Measurements from ENCODE around the gene DLK1. TPM values are rescaled to one million over a fixed set of nuclear protein-coding genes. Genes with fewer than 3 reads are reported as not detected.

Gene DLK1
- polyA plus RNA-seq, 3 donors, result 13.0 to 17.6 (median 15.2) TPM

DNA sequence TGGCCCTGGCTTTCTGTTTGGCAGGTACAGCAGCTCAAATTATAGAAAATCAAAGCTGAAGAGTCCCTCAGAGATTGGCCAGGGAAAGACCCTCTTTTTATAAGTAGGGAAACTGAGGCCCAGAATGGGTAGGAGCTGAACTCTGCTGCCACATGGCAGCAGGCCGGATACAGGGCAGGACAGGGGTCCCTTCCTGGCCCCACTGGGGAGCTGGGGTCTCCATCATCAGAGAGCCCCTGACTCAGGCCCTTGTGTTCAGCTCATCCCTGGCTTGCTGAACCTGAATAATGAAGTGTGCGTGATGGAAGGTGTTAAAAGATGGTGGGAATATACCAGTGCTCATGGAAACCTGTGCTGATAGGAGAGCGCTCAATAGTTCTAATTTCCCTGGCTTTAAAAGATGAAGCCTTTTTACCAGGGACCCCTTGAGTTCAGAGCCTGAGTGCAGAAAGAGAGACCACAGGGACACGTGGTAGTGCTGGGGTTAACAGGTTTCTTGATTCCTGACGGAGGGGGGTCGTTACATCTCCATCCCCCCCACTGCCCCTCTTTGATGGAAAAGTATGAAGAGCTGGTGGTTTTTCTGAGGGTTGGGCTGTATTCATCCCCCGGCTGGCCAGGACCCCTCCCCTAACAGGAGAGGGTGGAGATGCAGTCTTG is 4.4 kb downstream of the DLK1 start:
- no peak for DNase-seq

DNA sequence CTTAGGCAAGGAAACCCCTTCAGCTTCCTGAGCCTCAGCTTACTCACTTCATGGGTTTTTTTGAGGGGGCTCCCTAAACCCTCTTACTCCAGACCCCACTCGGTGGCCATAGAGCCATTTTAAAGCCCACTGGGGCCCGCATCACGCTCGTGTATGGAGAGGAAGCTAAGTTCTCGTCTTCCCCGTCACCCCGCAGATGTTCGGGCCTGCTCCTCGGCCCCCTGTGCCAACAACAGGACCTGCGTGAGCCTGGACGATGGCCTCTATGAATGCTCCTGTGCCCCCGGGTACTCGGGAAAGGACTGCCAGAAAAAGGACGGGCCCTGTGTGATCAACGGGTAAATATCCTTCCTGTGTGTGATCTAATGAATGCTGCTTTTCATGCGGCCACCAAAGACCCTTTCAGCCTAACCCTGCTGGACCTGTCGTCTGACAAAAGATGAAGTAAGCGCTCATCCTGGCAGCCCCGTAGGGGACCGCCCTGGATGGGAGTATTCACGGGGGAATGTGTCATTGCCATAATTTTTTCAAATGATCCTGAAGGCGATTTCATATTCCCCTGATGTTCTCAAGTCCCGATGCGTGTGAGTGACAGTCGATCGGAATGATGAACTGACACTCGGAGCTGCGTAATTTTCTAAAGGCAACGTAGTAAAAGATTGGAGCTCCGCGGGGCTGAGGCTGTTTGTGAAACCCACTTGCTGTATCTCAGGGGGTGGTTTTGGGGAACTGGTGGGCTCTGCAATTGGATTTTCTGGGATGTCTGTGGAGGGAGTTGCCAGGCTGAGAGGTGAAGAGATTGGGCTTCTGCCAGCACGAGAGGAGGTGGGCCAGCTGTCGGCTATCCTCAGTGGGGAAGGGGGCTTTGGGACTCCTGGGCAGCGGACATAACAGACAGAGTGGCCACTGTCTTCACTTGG is 5.4 kb downstream of the DLK1 start:
- no peak for DNase-seq

- no peak for DNase-seq
Measured at GRCh38 chr14:100732766-100733100, 6.0 kb downstream of the DLK1 start.

DNA sequence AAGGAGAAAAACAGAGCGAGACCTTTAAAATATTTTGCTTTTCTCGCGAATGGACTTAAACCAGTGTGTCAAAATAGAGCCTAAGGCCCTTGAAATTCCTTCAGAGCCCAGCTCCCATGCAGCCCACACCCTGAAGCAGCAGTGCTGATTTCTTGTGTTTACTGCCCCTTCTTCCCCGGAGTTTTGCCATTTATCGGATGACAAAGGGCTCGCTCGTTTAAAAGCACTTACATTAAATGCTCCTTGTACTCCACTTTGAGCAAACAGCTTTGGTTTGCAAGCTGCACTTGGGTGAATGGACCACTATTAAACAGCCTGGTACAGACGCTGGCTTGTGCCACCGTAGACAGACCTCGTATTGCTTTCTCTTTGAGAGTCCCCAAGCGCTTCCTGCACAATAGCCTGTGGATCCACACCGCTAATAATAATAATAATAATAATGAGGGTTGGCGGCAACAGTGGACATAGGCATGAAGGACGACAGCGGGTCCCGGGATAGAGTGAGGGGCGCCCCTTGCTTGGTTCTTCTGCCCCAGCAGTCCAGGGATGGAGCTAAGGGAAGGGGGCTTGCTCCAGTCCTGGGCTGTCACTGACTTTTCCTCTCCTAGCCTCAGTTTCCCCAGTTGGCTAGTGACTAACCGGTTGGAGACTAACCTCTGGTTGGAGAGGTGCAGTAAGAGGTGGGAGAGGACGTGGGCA is 6.6 kb downstream of the DLK1 start:
- DNase-seq, result no peak

GRCh38 chr14:100734031-100734990 is 7.6 kb downstream of the DLK1 start:
- no peak for DNase-seq

- DNase-seq, result no peak
Measured at GRCh38 chr14:100735271-100735670, 8.6 kb downstream of the DLK1 start.

- DNase-seq, result no peak
Measured at GRCh38 chr14:100736269-100737180, 9.8 kb downstream of the DLK1 start.

- no peak for DNase-seq
Measured at GRCh38 chr14:100737526-100737925, 10.8 kb downstream of the DLK1 start.

DNA sequence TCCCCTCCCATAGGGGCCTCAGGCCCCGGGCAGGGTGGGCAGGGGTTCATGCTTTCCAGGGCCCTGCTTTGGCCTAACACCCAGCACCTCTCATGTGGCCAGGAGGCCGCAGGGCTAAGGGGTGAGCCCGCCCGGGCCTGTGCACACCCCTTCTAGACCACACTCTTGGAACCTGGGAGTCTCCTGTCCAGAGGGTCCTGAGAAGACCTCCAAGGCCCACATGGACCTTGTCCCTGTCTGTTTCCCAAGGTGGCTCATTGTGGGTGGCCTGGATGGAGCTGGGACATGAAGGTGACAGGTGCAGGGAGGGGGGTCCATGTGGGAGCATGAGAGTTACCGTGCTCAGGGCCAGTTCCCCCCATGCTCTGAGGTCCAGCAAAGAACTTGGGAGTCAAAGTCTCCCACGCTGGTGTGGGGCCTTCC is 11.6 kb downstream of the DLK1 start:
- DNase-seq, result no peak

- no peak for DNase-seq
Measured at GRCh38 chr14:100738704-100739131, 12.0 kb downstream of the DLK1 start.

- no peak for DNase-seq
Measured at GRCh38 chr14:100739306-100739705, 12.6 kb downstream of the DLK1 start.

GRCh38 chr14:100740196-100740825 is 13.6 kb downstream of the DLK1 start:
- no peak for DNase-seq

- DNase-seq, result no peak
Measured at GRCh38 chr14:100740929-100741328, 14.2 kb downstream of the DLK1 start.

- no peak for DNase-seq
Measured at GRCh38 chr14:100741966-100742365, 15.3 kb downstream of the DLK1 start.

GRCh38 chr14:100746326-100746725 is 19.6 kb downstream of the DLK1 start:
- DNase-seq, result no peak

- DNase-seq, result no peak
Measured at GRCh38 chr14:100747021-100747586, 20.4 kb downstream of the DLK1 start.

DNA sequence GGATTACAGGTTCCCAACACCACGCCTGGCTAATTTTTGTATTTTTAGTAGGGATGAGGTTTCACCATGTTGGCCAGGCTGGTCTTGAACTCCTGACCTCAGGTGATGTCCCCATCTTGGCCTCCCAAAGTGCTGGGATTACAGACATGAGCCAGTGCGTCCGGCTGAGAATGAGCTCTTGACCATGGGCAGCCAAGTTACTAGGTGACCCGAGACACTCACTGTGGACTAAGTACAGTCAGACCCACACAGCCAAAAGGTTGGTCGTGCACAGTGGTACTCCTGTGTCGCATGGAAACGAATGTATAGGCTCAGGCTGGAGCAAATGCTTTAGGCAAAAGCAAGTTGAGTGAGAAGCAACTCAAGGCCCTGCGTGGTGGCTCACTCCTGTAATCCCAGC is 21.0 kb downstream of the DLK1 start:
- DNase-seq, result no peak

GRCh38 chr14:100748403-100748802 is 21.7 kb downstream of the DLK1 start:
- DNase-seq, result no peak

DNA sequence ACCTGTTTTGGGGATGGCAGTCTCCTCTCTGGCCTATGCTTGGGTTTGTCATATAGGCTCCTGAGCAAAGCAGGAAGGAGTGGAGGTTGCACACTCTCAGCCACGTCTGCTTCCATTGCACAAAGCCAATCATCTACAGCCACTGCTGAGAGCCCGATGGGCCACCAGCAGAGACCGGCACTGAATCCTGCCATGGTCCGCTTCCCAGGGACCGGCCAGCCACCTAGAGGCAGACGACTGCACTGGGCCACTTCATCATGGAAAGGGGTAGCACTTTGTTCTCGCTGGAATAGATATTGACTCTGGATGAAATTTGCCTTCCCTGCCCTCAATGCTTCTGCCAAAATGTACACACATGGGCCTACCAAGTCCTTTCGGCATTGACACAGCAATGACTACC is 22.3 kb downstream of the DLK1 start:
- no peak for DNase-seq
